Measurements from ENCODE around the gene HOXA10. TPM values are rescaled to one million over a fixed set of nuclear protein-coding genes. Genes with fewer than 3 reads are reported as not detected.

Gene HOXA10
- total and polyA plus RNA-seq, 7 donors: 0.81 to 77.5 (median 25.6) TPM; not detected in 1

DNA sequence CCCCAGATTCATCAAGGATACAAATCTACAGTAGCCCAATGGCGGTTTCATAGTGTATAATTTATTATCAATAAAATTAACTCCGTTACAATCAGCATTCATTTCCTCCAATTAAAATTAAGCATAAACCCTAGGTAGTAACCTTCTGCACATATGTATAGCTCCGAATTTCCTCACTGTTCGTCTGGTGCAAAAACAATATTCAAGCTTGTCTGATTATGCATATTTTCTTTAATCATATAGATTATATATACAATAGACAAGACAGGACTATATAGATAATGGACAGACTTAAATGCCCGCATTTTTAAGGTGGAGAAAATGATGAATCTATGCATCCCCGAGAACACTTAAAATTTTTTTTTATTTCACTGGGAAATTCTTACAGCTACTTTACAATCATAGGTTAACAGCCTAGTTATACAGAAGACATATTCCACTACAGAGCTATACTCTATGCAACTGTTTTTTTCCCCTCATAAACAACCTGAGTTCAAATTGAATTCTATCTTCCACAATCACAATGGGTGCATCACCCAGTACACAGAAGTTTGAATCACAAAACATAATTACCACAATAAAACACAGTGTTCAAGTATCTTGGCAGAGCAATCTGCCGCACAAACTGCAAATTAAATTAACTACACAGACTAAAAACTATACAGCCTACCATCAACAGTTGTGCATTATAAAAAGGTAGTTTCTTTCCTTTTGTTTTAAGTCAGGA is 11.4 kb downstream of the HOXA10 start:
- H3K27me3 ChIP-seq (ENCODE audit: insufficient read depth in 3 of 3, low read length in 2 of 3): no peaks in the 10 kb centered on the region
- WGBS, 3 donors: 65 to 74% (median 70%) methylated on average over 7 of the region's 7 CpGs
- DNase-seq (no peak), ATAC-seq (no peak)
- H3K4me3 ChIP-seq: peak overlapping the region; percentile 79
- H3K27ac ChIP-seq: peak overlapping the region; percentile 92
- peaks cover 22% of the 10 kb centered on the region for H3K4me1 ChIP-seq
- H3K9me3 ChIP-seq: no peaks in the 10 kb centered on the region
- intact Hi-C loops (cut with DNase I): loop anchor here (5.0 to 10.0 kb wide), 4 partner anchors 765 to 1598 kb away; partner anchors contain the start of genes CBX3 (in 1 of the 2) and HNRNPA2B1 (in 1 of the 2)
- TF ChIP-seq, protein P1, sequence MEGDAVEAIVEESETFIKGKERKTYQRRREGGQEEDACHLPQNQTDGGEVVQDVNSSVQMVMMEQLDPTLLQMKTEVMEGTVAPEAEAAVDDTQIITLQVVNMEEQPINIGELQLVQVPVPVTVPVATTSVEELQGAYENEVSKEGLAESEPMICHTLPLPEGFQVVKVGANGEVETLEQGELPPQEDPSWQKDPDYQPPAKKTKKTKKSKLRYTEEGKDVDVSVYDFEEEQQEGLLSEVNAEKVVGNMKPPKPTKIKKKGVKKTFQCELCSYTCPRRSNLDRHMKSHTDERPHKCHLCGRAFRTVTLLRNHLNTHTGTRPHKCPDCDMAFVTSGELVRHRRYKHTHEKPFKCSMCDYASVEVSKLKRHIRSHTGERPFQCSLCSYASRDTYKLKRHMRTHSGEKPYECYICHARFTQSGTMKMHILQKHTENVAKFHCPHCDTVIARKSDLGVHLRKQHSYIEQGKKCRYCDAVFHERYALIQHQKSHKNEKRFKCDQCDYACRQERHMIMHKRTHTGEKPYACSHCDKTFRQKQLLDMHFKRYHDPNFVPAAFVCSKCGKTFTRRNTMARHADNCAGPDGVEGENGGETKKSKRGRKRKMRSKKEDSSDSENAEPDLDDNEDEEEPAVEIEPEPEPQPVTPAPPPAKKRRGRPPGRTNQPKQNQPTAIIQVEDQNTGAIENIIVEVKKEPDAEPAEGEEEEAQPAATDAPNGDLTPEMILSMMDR (IDR thresholded peaks at IDR 0.05): no peak
- no peaks in the 10 kb centered on the region for H3K36me3 ChIP-seq (ENCODE audit: insufficient read depth in 1 of 2, low read depth in 1 of 2)

DNA sequence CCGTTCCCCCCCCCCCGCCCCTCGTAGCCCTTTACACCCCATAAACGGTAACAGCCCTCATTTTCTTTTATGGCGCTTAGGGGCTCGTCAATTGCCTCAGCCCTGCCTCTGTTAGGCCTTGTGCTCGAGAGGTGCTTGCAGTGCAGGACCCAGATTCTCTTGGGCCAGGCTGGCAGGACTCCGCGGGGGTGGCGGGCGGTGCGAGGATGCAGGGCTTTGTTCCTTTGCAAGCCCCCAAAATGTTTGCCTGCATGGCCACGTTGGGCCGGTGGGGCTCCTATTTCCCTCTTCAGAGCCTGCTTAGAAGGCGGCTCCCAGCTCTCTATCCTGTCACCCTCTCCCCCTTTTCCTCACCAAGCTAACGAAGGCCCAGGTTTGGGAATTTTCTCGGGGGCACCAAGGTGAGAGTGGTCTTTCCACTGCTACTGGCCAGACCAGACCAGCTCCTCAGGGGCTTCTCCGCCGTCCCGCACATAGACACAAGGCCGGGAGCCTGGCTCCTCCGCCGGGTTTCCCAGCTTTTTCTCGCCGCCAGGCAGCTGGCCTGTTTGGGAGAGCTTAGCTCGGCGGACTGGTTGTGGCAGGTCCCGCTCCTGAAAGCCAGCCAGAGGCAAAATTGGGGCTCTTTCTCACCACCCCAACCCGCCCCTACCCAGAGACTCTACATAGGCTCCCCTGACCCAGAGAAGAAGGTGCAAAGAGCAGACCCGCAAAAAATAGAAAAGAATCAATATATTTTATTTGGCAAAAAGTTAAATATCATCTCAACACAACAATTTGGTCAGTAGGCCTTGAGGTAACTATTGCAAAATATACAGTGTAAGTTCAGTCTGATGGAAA is 12.2 kb downstream of the HOXA10 start:
- ATAC-seq (no peak), DNase-seq (peak in 1 of 2 donors; percentile 59)
- H3K36me3 ChIP-seq (ENCODE audit: insufficient read depth in 1 of 2, low read depth in 1 of 2): no peaks in the 10 kb centered on the region
- intact Hi-C loops (cut with DNase I): loop anchor here (2.0 to 10.0 kb wide), 9 partner anchors 309 to 1597 kb away; partner anchors contain the start of genes CBX3 (in 1 of the 2) and HNRNPA2B1 (in 1 of the 2)
- H3K9me3 ChIP-seq: no peaks in the 10 kb centered on the region
- peak overlapping the region; percentile 79 for H3K4me3 ChIP-seq
- WGBS, 3 donors: 63 to 68% (median 63%) methylated on average over 24 to 30 of the region's 30 CpGs
- H3K4me1 ChIP-seq: peaks cover 18% of the 10 kb centered on the region
- TF ChIP-seq, protein P1 (IDR thresholded peaks at IDR 0.05): no peak
- H3K27me3 ChIP-seq (ENCODE audit: insufficient read depth in 3 of 3, low read length in 2 of 3): no peaks in the 10 kb centered on the region
- peak overlapping the region; percentile 86 for H3K27ac ChIP-seq

DNA sequence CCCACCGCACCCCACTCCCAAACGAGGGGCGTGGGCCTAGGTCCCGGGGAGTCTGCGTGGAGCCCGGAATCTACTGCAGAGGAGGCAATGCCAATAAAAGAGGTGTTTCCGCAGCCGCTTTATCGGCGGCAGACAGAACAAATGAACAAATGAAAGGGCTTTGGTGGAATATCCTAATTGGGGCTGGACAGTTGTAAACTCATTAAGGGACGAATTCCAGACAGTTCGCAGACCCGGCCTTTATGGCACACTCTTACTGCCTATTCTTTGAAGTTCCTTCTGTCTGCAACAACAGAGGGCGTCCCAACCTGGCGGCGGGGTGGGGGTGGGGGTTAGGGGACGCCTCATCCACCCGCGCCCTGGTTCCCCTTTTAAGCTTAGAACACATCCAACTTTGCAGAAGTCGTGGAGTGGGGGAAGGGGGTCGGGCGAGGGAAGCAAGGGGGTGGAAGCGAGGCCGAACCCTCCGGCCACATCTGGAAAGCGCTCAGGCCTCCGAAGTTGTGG is 12.9 kb downstream of the HOXA10 start:
- WGBS, 3 donors: 24 to 25% (median 24%) methylated on average over 25 to 27 of the region's 27 CpGs
- peak overlapping the region; percentile 86 for H3K27ac ChIP-seq
- ATAC-seq (no peak), DNase-seq (peak; percentile 27 to 62)
- H3K9me3 ChIP-seq: no peaks in the 10 kb centered on the region
- TF ChIP-seq, protein P1 (IDR thresholded peaks at IDR 0.05): no peak
- no peaks in the 10 kb centered on the region for H3K27me3 ChIP-seq (ENCODE audit: insufficient read depth in 3 of 3, low read length in 2 of 3)
- peak overlapping the region; percentile 79 for H3K4me3 ChIP-seq
- H3K4me1 ChIP-seq: peaks cover 18% of the 10 kb centered on the region
- no peaks in the 10 kb centered on the region for H3K36me3 ChIP-seq (ENCODE audit: insufficient read depth in 1 of 2, low read depth in 1 of 2)
- intact Hi-C loops (cut with DNase I): loop anchor here (2.0 to 10.0 kb wide), 9 partner anchors 308 to 1596 kb away; partner anchors contain the start of genes CBX3 (in 1 of the 2) and HNRNPA2B1 (in 1 of the 2)

DNA sequence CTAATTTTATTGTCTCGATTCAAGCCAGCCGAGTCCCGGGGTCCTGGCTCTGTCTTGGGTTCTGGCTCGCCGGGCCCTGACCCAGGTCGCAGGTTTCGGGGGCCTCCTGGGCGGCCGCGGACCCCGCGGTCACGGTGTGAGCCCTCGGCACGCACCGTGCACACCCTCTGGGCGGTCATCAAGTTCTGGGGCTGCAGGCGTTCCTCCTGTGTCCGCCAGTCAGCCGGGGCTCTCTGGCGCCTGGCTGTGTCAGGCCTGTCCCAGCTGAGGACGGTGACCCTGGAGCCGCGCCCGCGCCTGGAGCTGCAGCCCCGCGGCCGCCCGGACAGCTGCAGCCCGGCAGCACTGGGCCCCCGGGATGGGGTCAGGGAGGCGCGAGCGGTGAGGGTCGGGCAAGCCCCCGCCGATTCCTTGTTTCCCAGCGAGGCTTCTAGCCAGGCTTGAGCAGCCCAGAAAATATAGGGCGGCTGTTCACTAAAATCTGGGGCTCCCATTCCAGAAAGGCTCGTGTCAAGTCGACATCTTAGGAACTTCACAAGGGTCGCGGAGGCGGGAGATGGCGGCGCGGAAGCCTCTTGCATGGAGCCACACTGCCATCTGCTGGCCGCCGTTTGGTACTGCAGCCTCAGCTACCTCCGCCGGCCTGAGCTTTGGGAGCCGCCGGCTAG is 13.4 kb downstream of the HOXA10 start:
- TF ChIP-seq, protein P1 (IDR thresholded peaks at IDR 0.05): peak; percentile 100
- peak; percentile 64 to 77 (median 70) for ATAC-seq
- peak overlapping the region; percentile 86 for H3K27ac ChIP-seq
- H3K4me3 ChIP-seq: peak overlapping the region; percentile 79
- peaks cover 19% of the 10 kb centered on the region for H3K4me1 ChIP-seq
- H3K27me3 ChIP-seq (ENCODE audit: insufficient read depth in 3 of 3, low read length in 2 of 3): no peaks in the 10 kb centered on the region
- no peaks in the 10 kb centered on the region for H3K9me3 ChIP-seq
- DNase-seq: peak; percentile 83 to 93
- H3K36me3 ChIP-seq (ENCODE audit: insufficient read depth in 1 of 2, low read depth in 1 of 2): no peaks in the 10 kb centered on the region
- WGBS, 3 donors: 1 to 2% (median 1%) methylated on average over 45 to 54 of the region's 54 CpGs
- intact Hi-C loops (cut with DNase I): loop anchor here (2.0 to 10.0 kb wide), 9 partner anchors 308 to 1596 kb away; partner anchors contain the start of genes CBX3 (in 1 of the 2) and HNRNPA2B1 (in 1 of the 2)
